ENCODE results near the gene FGF3. TPM values are rescaled to one million over a fixed set of nuclear protein-coding genes. Genes with fewer than 3 reads are reported as not detected.

Gene FGF3
- total RNA-seq, 1 donor from 2014 or later: not detected

DNA sequence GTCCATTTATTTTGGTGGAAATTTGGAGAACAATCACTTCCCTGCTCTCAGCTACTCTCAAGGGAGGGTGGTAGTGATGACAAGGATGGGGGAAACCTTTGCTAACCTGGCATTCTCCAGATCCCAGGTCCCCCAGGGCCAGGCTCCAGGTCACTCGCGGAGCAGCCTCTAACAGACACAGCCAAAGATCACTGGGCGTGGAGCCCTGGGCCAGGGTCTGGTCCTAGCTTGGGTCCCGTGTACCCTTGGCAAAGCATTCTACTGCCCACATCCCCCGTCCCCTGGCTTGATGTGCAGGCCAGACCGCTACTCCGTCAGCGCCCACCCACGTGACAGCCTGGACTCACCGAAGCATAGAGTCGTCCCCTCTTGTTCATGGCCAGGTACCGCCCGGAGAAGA lies 3.2 kb downstream of the FGF3 start:
- no peak overlapping the region for H3K4me3 Mint-ChIP-seq
- no peak for DNase-seq (ENCODE audit: low read depth, low spot score)
- H3K9me3 Mint-ChIP-seq: no peaks in the 10 kb centered on the region
- H3K27me3 Mint-ChIP-seq (ENCODE audit: low read depth): peaks cover 78% of the 10 kb centered on the region
- H3K4me1 Mint-ChIP-seq: peaks cover 8% of the 10 kb centered on the region
- TF ChIP-seq, protein P1, sequence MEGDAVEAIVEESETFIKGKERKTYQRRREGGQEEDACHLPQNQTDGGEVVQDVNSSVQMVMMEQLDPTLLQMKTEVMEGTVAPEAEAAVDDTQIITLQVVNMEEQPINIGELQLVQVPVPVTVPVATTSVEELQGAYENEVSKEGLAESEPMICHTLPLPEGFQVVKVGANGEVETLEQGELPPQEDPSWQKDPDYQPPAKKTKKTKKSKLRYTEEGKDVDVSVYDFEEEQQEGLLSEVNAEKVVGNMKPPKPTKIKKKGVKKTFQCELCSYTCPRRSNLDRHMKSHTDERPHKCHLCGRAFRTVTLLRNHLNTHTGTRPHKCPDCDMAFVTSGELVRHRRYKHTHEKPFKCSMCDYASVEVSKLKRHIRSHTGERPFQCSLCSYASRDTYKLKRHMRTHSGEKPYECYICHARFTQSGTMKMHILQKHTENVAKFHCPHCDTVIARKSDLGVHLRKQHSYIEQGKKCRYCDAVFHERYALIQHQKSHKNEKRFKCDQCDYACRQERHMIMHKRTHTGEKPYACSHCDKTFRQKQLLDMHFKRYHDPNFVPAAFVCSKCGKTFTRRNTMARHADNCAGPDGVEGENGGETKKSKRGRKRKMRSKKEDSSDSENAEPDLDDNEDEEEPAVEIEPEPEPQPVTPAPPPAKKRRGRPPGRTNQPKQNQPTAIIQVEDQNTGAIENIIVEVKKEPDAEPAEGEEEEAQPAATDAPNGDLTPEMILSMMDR (conservative IDR thresholded peaks at IDR 0.05): no peak
- no peak overlapping the region for H3K27ac Mint-ChIP-seq (ENCODE audit: unreplicated experiment)
- no peaks in the 10 kb centered on the region for H3K36me3 Mint-ChIP-seq (ENCODE audit: low read depth)

- DNase-seq (ENCODE audit: low read depth, low spot score): no peak
- Mint-ChIP-seq H3K36me3 (ENCODE audit: low read depth) (no peaks in the 10 kb centered on the region), H3K27ac (ENCODE audit: unreplicated experiment) (no peak overlapping the region), H3K27me3 (ENCODE audit: low read depth) (peaks cover 67% of the 10 kb centered on the region), H3K9me3 (no peaks in the 10 kb centered on the region), H3K4me3 (no peak overlapping the region), H3K4me1 (peaks cover 8% of the 10 kb centered on the region)
- TF ChIP-seq, protein P1 (conservative IDR thresholded peaks at IDR 0.05): no peak
Measured at GRCh38 chr11:69814902-69815301, 4.3 kb downstream of the FGF3 start.

DNA sequence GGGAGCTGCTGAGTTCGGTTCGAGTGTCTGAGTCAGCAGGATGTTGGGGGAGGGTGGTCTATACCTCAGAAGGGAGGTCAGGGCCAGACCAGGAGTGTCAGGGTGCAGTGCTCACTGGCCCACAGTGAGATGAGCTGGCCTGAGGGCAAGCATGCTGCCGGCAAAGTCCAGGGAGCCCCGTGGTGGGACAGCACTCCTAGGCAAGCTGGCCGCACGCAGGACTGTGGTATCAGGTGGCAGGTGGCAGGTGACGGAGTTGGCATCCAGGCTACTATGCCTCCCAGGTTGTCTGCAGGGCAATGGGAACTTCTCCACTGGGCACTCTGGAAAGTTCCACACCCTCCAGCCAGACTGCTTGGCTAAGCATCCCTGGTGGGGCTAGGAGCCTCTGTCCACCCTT lies 4.8 kb downstream of the FGF3 start:
- no peaks in the 10 kb centered on the region for H3K36me3 Mint-ChIP-seq (ENCODE audit: low read depth)
- H3K27ac Mint-ChIP-seq (ENCODE audit: unreplicated experiment): no peak overlapping the region
- TF ChIP-seq, protein P1 (conservative IDR thresholded peaks at IDR 0.05): no peak
- H3K4me3 Mint-ChIP-seq: no peak overlapping the region
- H3K4me1 Mint-ChIP-seq: peaks cover 12% of the 10 kb centered on the region
- H3K27me3 Mint-ChIP-seq (ENCODE audit: low read depth): peaks cover 66% of the 10 kb centered on the region
- DNase-seq (ENCODE audit: low read depth, low spot score): no peak
- no peaks in the 10 kb centered on the region for H3K9me3 Mint-ChIP-seq

DNA sequence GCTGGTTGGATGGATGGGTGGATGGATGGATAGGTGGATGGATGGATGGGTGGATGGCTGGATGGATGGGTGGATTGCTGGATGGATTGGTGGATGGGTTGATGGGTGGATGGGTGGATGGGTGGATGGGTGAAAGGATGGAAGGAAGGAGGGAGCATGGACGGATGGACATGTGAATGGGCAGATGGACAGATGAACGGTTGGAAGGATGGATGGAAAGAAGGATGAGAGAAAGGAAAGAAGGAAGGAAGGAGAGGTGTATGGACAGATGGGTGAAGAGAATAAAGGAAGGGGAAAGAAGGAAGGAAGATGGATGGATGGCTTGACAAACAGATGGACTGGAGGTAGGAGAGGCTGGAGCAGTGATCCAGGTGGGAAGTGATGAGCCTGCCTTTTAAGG lies 5.4 kb downstream of the FGF3 start:
- Mint-ChIP-seq H3K36me3 (ENCODE audit: low read depth) (no peaks in the 10 kb centered on the region), H3K9me3 (no peaks in the 10 kb centered on the region), H3K27ac (ENCODE audit: unreplicated experiment) (no peak overlapping the region), H3K27me3 (ENCODE audit: low read depth) (peaks cover 61% of the 10 kb centered on the region), H3K4me1 (peaks cover 14% of the 10 kb centered on the region), H3K4me3 (no peak overlapping the region)
- no peak for DNase-seq (ENCODE audit: low read depth, low spot score)
- TF ChIP-seq, protein P1 (conservative IDR thresholded peaks at IDR 0.05): no peak

DNA sequence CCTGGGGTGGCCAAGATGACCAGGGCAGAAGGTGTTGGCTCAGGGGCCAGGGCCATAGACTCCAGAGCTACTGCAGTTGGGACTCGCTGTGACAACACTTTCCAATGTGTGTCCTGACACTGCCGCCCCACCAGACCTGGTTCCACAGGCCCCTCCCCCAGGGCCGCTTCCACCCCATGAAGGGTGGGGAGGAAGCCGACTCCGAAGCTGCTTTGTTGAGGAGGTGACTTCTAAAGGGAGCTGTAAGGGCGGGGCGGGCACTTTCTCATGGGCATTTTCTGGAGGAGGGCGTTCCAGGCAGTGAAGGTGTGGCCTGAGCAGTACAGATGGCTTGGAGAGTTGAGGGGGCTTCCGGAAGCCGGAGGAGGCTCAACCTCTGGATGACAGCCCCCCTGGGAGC lies 6.3 kb downstream of the FGF3 start:
- no peak overlapping the region for H3K27ac Mint-ChIP-seq (ENCODE audit: unreplicated experiment)
- no peaks in the 10 kb centered on the region for H3K9me3 Mint-ChIP-seq
- no peak overlapping the region for H3K4me3 Mint-ChIP-seq
- TF ChIP-seq, protein P1 (conservative IDR thresholded peaks at IDR 0.05): no peak
- H3K27me3 Mint-ChIP-seq (ENCODE audit: low read depth): peaks cover 56% of the 10 kb centered on the region
- H3K36me3 Mint-ChIP-seq (ENCODE audit: low read depth): no peaks in the 10 kb centered on the region
- no peak for DNase-seq (ENCODE audit: low read depth, low spot score)
- peaks cover 22% of the 10 kb centered on the region for H3K4me1 Mint-ChIP-seq

GRCh38 chr11:69812256-69812655 lies 7.0 kb downstream of the FGF3 start:
- Mint-ChIP-seq H3K36me3 (ENCODE audit: low read depth) (no peaks in the 10 kb centered on the region), H3K9me3 (no peaks in the 10 kb centered on the region), H3K27me3 (ENCODE audit: low read depth) (peaks cover 51% of the 10 kb centered on the region), H3K4me1 (peaks cover 23% of the 10 kb centered on the region), H3K4me3 (no peak overlapping the region), H3K27ac (ENCODE audit: unreplicated experiment) (no peak overlapping the region)
- TF ChIP-seq, protein P1 (conservative IDR thresholded peaks at IDR 0.05): no peak
- no peak for DNase-seq (ENCODE audit: low read depth, low spot score)

Measured in neural crest cell (in vitro differentiated cells).